Skin epidermis (tissue), 12 donors: ENCODE results near the gene DDX28.
"Not testable (repeated sequence)": the region's sequence is repeated elsewhere in the genome, so short reads cannot be mapped to it uniquely, and the experiment has no call there.

ENCODE experiments used
- H3K27ac ChIP-seq, 21 experiments: fragments of 200-600 bp; sonication (generic) in 11 of 21; one replicate each; pipeline ENCODE4 v1.5.0; 2020; ENCODE audit warnings: mild to moderate bottlenecking in 3 of 21, inconsistent platforms in 2 of 21, moderate library complexity in 2 of 21
- H3K4me3 ChIP-seq, 7 experiments: fragments of 200-600 bp; sonication (generic) in 2 of 7; one replicate each; pipeline ENCODE4 v1.5.0; 2020; ENCODE audit warnings: inconsistent platforms in 2 of 7, mild to moderate bottlenecking in 2 of 7, moderate library complexity in 1 of 7

DDX28 gene

GRCh38 chr16:67998779-67999688 lies 24.0 kb downstream of the DDX28 start, which contains the start of gene DPEP2:
DPEP2 (minus strand) TSS chr16:67999484; CDS start chr16:67993212, 6,272 bp downstream.
- Histone ChIP-seq H3K27ac (peak within 1 kb of the TSS in 17 of 21 experiments; percentile 9 to 93 (median 72)), H3K4me3 (peak within 1 kb of the TSS in 4 of 7 experiments; percentile 4 to 20 (median 12))

DNA sequence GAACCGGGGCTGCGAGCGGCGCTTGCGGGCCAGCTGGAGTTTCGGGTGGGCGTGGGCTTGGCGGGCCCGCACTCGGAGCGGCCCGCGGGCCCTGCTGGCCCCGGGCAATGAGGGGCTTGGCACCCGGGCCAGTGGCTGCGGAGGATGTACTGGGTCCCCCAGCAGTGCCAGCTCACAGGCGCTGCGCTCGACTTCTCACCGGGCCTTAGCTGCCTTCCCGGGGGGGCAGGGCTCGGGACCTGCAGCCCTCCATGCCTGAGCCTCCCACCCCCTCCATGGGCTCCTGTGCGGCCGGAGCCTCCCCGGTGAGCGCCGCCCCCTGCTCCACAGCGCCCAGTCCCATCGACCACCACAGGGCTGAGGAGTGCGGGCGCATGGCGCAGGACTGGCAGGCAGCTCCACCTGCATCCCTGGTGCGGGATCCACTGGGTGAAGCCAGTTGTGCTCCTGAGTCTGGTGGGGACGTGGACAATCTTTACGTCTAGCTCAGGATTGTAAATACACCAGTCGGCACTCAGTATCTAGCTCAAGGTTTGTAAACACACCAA lies 24.7 kb downstream of the DDX28 start:
- not testable (repeated sequence) for H3K4me3 ChIP-seq
- peak overlapping the region in 6 of 21 experiments; percentile 2 to 93 (median 83) for H3K27ac ChIP-seq

- no peak overlapping the region for H3K27ac ChIP-seq
- no peak overlapping the region for H3K4me3 ChIP-seq
These were observed 26.4 kb downstream of the DDX28 start for GRCh38 chr16:67996666-67997065.

DNA sequence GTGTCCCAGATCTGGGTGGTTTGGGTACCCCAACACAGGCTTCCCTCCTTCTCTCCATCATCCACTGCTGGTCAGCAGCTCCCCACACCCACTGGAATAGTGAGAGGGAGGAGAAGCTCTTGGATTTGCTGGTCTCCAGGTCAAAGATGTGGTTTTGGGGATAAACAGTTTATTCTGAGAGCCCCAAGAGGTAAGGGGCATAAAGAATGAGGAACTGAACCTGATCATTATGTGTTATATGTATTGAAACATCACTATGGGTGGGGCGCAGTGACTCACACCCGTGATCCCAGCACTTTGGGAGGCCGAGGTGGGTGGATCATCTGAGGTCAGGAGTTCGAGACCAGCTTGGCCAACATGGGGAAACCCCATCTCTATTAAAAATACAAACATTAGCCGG lies 27.6 kb downstream of the DDX28 start:
- peak overlapping the region in 3 of 21 experiments; percentile 36 to 47 (median 37) for H3K27ac ChIP-seq
- no peak overlapping the region for H3K4me3 ChIP-seq

GRCh38 chr16:67994040-67994408 lies 29.0 kb downstream of the DDX28 start:
- peak overlapping the region in 2 of 7 experiments; percentile 22 to 32 for H3K4me3 ChIP-seq
- peak overlapping the region in 20 of 21 experiments; percentile 21 to 86 (median 78) for H3K27ac ChIP-seq

- Histone ChIP-seq H3K4me3 (peak overlapping the region in 5 of 7 experiments; percentile 16 to 32 (median 22)), H3K27ac (peak overlapping the region in 20 of 21 experiments; percentile 21 to 86 (median 78))
These were observed 29.6 kb downstream of the DDX28 start for GRCh38 chr16:67993207-67994039.

DNA sequence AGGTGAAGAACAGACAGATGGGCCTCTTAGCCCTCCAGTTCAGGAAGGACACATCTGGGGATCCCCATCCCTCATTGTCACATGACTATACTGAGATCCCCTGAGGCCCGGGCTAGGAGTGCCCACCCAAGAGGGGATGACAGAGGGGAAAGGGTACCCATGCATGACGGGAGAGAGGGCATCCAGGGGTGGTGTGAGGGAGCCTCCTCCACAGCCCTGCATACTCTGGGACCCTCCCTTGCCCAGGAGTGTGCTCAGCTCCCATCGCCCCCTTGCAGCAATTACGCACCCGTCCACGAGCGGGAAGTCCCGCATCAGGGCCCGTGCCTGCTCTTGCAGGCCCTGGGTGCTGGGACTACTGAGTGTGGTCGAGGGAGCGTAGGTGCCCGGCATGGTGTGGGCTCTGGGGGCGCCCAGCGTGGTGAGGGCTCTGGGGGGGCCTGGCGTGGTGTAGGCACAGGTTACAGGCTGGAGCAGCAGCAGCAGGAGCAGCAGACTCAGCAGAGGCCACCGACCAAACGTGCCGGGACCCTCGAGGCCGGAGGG lies 30.3 kb downstream of the DDX28 start:
- peak overlapping the region in 14 of 21 experiments; percentile 72 to 86 (median 80) for H3K27ac ChIP-seq
- peak overlapping the region in 1 of 7 experiments; percentile 22 for H3K4me3 ChIP-seq

DNA sequence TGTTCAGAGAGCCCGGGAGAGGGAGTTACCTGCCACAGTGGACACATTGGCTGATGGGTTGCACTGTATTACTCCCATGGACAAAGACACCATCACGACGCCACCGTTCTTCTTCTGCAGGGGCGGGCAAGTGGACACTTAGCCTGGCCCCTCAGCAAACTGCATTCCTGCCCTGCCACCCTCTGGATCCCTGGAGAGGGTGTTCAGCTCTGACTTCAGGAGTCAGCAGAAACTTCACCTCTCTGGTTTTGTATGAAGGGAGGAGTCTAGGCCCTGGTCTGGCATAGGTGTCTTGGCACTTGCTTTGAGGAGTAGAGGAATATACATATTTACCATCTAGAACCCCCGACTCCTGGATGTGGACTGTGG lies 33.0 kb downstream of the DDX28 start:
- Histone ChIP-seq H3K4me3 (no peak overlapping the region), H3K27ac (no peak overlapping the region)

DNA sequence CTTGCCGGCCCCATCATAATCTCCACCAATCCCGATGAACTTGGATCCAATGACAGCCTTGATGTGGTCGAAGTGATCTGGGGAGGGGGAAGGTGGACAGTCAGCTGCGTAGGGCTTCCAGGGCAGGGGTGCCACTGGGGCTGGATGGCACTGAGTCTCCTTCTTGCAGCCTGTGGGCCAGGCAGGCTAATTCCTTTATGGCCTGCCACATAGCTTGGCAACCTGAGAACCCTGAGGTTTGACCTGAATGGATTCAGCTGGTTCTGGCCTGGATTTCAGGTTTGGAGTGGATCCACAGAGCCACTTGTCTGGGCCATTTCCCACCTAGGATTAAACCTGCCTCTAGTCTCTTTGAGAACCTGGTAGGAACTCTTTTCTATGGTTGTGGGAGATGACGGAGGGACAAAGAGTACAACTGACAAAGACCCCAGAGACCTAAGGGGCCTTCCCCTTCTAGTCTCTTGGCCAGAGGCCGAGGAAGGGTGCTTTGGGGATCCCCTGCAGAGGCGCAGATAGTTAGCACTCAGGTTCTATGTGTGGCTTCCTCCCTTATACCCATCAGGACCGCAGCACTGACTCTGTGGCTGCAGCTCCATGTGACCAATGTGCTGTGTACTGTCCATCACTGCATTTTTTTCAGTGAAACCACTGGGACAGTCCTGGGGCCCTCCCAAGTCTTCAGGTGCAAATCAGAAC lies 33.6 kb downstream of the DDX28 start:
- Histone ChIP-seq H3K4me3 (no peak overlapping the region), H3K27ac (no peak overlapping the region)

DNA sequence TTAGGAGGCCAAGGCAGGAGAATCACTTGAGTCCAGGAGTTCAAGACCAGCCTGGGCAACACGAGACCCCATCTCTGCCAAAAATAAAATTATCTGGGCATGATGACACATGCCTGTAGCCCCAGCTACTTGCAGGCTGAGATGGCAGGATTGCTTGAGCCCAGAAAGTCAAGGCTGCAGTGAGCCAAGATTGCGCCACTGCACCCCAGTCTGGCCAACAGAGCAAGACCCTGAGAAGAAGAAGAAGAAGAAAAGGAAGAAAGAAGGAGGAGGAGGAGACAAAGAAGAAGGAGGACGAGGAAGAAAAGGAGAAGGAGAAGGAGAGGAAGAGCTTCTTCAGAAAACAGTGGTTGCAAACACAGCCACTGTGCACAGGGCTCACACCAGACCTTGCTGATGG lies 34.4 kb downstream of the DDX28 start:
- no peak overlapping the region for H3K27ac ChIP-seq
- H3K4me3 ChIP-seq = no peak overlapping the region

DNA sequence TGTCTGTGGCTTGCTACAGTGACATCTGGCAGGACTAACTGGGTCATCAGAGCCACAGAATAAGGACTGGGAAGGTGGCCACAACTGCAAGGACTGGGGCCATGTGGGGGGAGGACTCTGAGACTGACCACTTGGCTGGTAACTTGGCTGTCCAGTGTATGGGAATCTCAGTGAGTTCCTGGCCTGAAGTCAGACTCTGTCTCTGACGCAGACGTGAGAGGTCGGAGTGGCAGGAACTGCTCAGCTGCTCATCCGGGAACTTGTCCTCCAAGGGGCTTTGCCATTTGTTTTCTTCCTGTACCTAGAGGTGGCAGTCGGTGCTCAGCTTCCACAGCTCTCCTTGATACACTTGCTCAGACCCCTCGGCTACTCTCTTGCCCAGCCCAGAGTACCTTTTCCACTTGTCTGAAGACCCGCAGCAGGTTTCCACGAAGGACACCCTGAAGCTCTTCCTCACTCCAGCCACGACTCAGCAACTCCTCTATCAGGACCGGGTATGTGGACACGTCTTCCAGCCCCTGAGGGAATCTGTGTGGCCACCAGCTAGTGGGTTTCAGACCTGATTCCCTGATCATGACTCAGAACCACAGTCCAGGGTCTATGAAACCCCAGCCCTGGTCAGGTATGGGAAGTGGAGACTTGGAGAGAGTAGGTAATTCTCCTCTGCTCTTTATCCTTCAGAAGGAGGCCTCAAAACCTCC lies 35.4 kb downstream of the DDX28 start:
- H3K27ac ChIP-seq = no peak overlapping the region
- no peak overlapping the region for H3K4me3 ChIP-seq

- H3K4me3 ChIP-seq = no peak overlapping the region
- H3K27ac ChIP-seq = no peak overlapping the region
These were observed 36.1 kb downstream of the DDX28 start for GRCh38 chr16:67986949-67987348.

DNA sequence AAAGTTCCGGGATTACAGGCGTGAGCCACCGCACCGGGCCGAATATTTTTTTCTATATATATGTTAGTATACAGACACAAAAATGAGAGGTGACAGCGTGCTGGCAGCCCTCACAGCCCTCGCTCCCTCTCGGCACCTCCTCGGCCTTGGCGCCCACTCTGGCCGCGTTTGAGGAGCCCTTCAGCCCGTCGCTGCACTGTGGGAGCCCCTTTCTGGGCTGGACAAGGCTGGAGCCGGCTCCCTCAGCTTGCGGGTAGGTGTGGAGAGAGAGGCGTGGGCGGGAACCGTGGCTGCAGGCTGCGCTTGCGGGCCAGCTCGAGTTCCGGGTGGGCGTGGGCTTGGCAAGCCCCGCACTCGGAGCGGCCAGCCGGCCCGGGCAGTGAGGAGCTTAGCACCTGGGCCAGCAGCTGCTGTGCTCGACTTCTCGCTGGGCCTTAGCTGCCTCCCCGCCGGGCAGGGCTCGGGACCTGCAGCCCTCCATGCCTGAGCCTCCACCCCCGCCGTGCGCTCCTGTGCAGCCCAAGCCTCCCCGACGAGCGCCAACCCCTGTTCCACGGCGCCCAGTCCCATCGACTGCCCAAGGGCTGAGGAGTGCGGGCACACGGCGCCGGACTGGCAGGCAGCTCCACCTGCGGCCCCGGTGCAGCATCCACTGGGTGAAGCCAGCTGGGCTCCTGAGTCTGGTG lies 40.9 kb downstream of the DDX28 start:
- no peak overlapping the region for H3K27ac ChIP-seq
- H3K4me3 ChIP-seq = no peak overlapping the region

DNA sequence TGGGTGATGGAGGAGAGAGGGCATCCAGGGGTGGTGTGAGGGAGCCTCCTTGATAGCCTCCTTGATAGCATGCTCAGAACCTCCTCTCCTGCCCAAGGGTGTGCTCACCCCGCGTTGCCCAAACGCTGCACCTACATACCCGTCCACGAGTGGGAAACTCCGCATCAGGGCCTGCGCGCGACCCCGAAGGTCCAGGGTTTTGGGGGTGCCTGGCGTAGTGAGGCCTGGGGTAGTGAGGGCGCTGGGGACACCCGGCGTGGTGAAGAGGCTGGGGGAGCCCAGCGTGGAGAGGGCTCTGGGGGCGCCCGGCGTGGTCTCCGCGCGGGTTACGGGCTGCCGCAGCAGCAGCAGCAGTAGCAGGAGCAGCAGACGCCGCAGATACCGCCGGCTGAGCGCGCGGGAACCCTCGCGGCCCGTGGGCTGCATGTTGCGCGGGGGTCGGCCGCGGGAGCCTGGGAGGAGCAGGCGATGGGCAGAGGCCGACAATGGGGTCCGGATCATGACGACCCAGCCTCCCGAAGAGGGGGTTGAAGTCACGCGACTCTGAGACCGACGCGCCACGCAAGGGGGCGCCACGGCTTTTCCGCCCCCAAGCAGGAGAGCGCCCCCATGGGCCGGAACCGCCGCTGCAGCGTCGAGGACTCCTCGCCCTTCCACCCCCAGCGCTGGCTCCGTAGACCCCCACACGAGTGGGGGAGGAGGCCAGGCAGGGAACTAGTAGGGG lies 42.9 kb downstream of the DDX28 start, which contains the start of gene DPEP3:
Gene DPEP3 (minus strand): TSS at position 545 of the 724 bp plus-strand sequence. CDS start 119 bp downstream, at position 426.
- no peak within 1 kb of the TSS for H3K4me3 ChIP-seq
- no peak within 1 kb of the TSS for H3K27ac ChIP-seq

DNA sequence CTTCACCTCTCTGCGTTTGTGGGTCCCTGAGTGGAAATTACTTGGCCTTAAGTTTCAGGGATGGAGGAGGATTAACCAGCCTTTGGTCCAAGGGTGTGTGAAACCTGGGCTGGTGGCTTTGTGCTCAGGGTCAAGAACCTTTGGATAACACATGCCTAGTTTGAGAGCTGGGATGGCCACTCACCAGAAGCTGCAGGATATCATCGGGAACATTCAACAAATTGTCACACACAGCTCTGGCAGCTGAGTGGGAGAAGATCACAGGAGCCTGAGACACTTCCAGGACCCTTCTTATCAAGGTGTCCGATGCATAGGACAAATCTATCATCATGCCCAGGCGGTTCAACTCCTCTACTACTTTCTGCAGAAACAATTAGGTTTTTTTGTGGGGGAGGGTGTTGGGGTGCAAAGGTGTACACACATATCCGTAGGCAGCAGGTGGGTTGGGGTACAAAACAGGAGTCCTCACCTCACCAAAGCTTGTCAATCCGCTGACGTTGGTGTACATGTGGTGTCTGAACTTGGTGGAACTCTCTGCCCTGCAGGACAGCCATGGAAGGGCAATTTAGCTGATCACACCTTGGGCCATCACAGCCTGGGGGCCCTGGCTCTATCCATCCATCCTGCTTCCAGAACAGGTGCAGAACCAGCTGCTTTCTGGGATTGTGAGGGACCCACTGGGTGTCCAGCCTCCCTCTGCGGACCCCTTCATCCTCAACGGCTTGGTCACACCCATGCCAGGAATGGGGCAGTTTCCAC lies 45.4 kb downstream of the DDX28 start:
- no peak overlapping the region for H3K4me3 ChIP-seq
- no peak overlapping the region for H3K27ac ChIP-seq

DNA sequence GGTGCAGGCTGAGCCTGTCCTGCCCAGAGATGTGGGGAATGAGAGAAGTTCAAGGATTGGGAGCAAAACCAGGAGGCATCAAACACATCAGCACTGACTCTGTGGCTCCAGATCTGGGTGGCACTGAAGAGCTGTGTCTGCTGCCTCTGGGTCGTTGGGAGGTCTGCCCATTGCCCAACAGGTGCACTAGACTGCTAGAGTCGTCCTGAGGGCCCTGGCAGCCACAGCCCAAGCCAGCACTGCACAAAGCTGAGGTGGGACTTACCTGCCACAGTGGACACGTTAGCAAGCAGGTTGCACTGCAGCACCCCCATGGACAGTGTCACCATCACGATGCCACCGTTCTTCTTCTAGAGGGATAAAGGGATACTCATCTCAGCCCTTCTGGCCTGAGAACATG lies 46.0 kb downstream of the DDX28 start:
- no peak overlapping the region for H3K4me3 ChIP-seq
- no peak overlapping the region for H3K27ac ChIP-seq

DNA sequence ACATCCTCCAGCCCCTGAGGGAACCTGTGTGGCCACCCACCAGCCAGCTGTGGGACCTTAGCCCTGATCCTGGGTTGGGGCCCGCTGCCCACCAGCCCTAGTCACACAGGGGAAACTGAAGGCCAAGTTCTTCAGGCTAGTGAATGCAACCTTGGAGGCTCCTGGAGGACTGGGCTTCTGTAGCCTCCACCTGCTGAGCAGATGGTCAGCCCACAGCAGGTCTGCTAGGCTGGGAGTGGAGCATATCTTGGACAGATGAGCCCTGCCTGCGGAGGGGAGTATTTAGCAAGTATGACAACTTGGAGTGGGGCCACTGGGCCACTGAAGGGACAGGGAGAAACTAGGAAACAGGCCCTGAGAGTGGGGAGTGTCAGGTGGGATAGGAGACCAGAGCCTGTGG lies 46.8 kb downstream of the DDX28 start:
- no peak overlapping the region for H3K4me3 ChIP-seq
- no peak overlapping the region for H3K27ac ChIP-seq
